Measurements from ENCODE around the gene NAPB. TPM values are rescaled to one million over a fixed set of nuclear protein-coding genes. Genes with fewer than 3 reads are reported as not detected.

Gene NAPB
- total RNA-seq (2022; extraction: Qiagen RNA extraction; ENCODE audit: low read depth): 2.3 to 4.1 TPM (median 3.9 TPM) in 5 replicates

DNA sequence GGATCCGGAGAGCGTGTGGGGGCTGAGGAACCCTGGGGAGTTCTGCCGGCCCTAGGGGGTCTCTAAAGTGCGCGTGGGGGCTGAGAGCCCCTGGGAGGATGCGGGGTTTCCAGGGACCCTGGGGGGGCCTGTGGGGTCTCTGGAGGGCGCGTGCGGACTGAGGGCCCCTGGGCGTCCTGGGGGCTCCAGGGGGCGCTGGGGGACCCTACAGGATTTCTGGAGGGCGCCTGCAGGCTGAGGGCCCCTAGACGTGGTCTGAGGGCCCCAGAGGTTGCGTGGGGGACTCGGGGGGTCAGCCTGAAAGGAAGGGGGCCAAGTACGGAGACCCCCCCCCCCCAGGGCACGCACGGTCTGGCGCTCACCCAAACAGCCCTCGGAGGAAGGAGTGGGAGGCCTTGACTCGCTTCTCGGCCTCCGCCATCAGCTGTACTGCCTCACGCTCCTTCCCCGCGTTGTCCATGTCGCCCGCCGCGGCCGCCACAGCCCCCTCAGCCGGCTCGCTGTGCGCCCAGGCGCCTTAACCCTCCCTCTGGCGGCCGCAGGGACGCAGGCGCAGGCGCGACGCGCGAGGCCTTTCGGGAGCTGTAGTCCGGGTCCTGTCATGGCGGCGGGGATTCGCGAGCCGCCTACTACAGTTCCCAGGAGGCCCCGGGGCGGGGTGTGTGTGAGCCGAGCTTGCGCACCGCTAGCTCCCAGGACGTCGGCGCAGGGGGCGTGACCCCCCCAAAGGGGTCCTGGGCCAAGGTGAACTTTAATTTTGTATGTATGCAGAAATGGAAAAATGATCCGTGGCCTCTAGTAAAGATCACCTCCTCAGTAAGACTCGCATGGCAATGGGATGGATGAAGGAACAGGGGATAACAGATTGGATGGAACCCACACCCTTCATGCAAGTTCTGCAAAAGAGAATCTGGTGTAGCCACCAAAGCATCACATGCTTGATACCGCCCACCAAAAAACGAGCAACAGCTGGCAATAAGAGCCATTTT, at the start of gene NAPB:
Gene NAPB, minus strand, starts transcription at position 546 of the 989 bp plus-strand sequence. Its CDS starts 86 bp downstream, at position 460.

GRCh38 chr20:23452776-23453175, 31.5 kb upstream of the NAPB start, which contains the start of gene CST11:
Gene CST11, minus strand, starts transcription at chr20:23452876. Its CDS starts 65 bp downstream, at chr20:23452811.

GRCh38 chr20:23361476-23362391, 59.6 kb downstream of the NAPB start, which contains the start of gene GZF1:
Gene GZF1, plus strand, starts transcription at chr20:23362182. Its CDS starts 2,202 bp downstream, at chr20:23364384.

DNA sequence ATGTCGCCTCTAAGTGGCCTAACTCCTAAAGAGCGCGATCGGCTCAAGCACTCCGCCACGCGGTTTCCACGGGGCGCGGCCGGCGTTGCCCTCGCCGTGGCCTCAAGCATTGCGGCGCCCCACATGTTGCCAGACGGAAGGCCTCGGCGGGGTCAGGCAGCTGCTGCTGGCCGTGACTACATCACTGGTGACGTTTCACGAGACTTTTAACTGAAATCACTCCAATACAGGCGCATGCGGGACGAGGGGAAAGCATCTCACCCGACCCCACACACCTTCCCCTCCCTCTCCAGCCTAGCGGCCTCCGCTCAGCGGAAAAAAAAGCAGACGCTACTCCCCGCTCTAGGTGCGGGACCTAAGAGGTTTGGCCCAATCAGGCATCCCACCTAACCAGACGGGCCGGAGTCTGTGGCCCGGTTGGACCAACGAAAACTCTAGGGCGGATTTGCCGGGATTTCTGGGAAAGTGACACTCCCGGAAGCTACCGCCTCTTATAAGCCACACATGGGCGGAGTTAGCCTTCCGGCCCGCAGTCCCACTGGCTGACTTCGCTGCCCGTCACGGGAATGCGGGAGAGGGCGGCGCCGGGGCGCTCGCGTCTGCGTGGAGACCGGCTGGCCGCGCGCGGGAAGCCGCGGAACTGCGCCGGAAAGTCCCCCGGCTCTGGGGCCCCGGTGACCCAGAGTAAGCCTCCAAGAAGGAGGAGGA, 70.9 kb downstream of the NAPB start, which contains the start of gene NXT1:
Gene NXT1, plus strand, starts transcription at position 596 of the 708 bp plus-strand sequence. CDS start 3,251 bp downstream, outside the sequence.

Other genes with a start within 250 kb of the NAPB start
- gene NXT1, start 70.7 kb downstream of the NAPB start, total RNA-seq (2022; extraction: Qiagen RNA extraction; ENCODE audit: low read depth): 48.1 to 72.5 TPM (median 69.6 TPM) in 5 replicates
- gene GZF1, start 59.3 kb downstream of the NAPB start, total RNA-seq (2022; extraction: Qiagen RNA extraction; ENCODE audit: low read depth): 9.3 to 15.1 TPM (median 11.6 TPM) in 5 replicates
- not detected in 5 replicates for gene CSTL1, start 18.2 kb upstream of the NAPB start, total RNA-seq (2022; extraction: Qiagen RNA extraction; ENCODE audit: low read depth)
- gene CST11, start 31.4 kb upstream of the NAPB start, total RNA-seq (2022; extraction: Qiagen RNA extraction; ENCODE audit: low read depth): not detected in 5 replicates
- gene CST8, start 69.6 kb upstream of the NAPB start, total RNA-seq (2022; extraction: Qiagen RNA extraction; ENCODE audit: low read depth): not detected in 5 replicates
- not detected in 5 replicates for gene CST9L, start 147.0 kb upstream of the NAPB start, total RNA-seq (2022; extraction: Qiagen RNA extraction; ENCODE audit: low read depth)
- not detected in 5 replicates for gene CST9, start 184.4 kb upstream of the NAPB start, total RNA-seq (2022; extraction: Qiagen RNA extraction; ENCODE audit: low read depth)
- gene CST3, start 216.5 kb upstream of the NAPB start, total RNA-seq (2022; extraction: Qiagen RNA extraction; ENCODE audit: low read depth): 221 to 423 TPM (median 396 TPM) in 5 replicates

Measured in A549 treated with ZK216348 at 1 μM for 4 hours (cell line).